ENCODE results near the gene TMOD2. TPM values are rescaled to one million over a fixed set of nuclear protein-coding genes. Genes with fewer than 3 reads are reported as not detected.

The TMOD2 gene
- total and polyA plus RNA-seq, 2 experiments from 2014 or later: 4.6 to 5.9 TPM

GRCh38 chr15:51718746-51719145 is 32.7 kb upstream of the TMOD2 start:
- no peaks in the 10 kb centered on the region for H3K9me3 ChIP-seq (ENCODE audit: low read depth)
- H3F3A ChIP-seq (ENCODE audit: insufficient read depth): no peaks in the 10 kb centered on the region
- H3K9me2 ChIP-seq (ENCODE audit: insufficient read depth): no peaks in the 10 kb centered on the region
- H3K4me2 ChIP-seq (ENCODE audit: unreplicated experiment): no peak overlapping the region
- H3K4me3 ChIP-seq: no peak overlapping the region
- no peaks in the 10 kb centered on the region for H4K20me1 ChIP-seq (ENCODE audit: insufficient read depth)
- no peaks in the 10 kb centered on the region for H3K27me3 ChIP-seq (replicated peaks; ENCODE audit: insufficient read depth)
- no peak for DNase-seq
- H3K79me2 ChIP-seq (ENCODE audit: insufficient read depth): no peaks in the 10 kb centered on the region
- peaks cover 10% of the 10 kb centered on the region; the same call in 1 of the 2 replicates for H3K4me1 ChIP-seq (ENCODE audit: insufficient read depth)
- no peak overlapping the region for H2AFZ ChIP-seq
- no peak overlapping the region for H3K9ac ChIP-seq
- WGBS, 2 experiments (ENCODE audit: low coverage in 1 of 2, low lambda C conversion rate in 2 of 2, missing lambda C conversion rate in 2 of 2): 59 to 75% methylated on average over 3 of the region's 3 CpGs
- no peak for TF ChIP-seq EZH2phosphoT487 (IDR thresholded peaks at IDR 0.05; ENCODE audit: insufficient read depth, low read depth)
- no peak for TF ChIP-seq EZH2 (IDR thresholded peaks at IDR 0.05; ENCODE audit: insufficient read depth, poor library complexity, severe bottlenecking)
- no peaks in the 10 kb centered on the region for H3K36me3 ChIP-seq (ENCODE audit: low read depth)
- in situ Hi-C loops (cut with MboI): no loop called here
- H3K27ac ChIP-seq: no peak overlapping the region

- Histone ChIP-seq H3F3A (ENCODE audit: insufficient read depth) (no peaks in the 10 kb centered on the region), H3K9me3 (ENCODE audit: low read depth) (no peaks in the 10 kb centered on the region), H3K4me2 (ENCODE audit: unreplicated experiment) (no peak overlapping the region), H4K20me1 (ENCODE audit: insufficient read depth) (no peaks in the 10 kb centered on the region), H3K4me1 (ENCODE audit: insufficient read depth) (peaks cover 10% of the 10 kb centered on the region; the same call in 1 of the 2 replicates), H3K36me3 (ENCODE audit: low read depth) (no peaks in the 10 kb centered on the region), H3K27me3 (replicated peaks; ENCODE audit: insufficient read depth) (no peaks in the 10 kb centered on the region), H3K9me2 (ENCODE audit: insufficient read depth) (no peaks in the 10 kb centered on the region), H2AFZ (no peak overlapping the region), H3K4me3 (no peak overlapping the region), H3K9ac (no peak overlapping the region), H3K27ac (no peak overlapping the region), H3K79me2 (ENCODE audit: insufficient read depth) (no peaks in the 10 kb centered on the region)
- 81 to 82% methylated on average over 8 of the region's 8 CpGs for WGBS, 2 experiments (ENCODE audit: low coverage in 1 of 2, low lambda C conversion rate in 2 of 2, missing lambda C conversion rate in 2 of 2)
- TF ChIP-seq EZH2 (IDR thresholded peaks at IDR 0.05; ENCODE audit: insufficient read depth, poor library complexity, severe bottlenecking) (no peak), EZH2phosphoT487 (IDR thresholded peaks at IDR 0.05; ENCODE audit: insufficient read depth, low read depth) (no peak)
- DNase-seq: no peak
- in situ Hi-C loops (cut with MboI): no loop called here
Observed at GRCh38 chr15:51720201-51720995, 31.0 kb upstream of the TMOD2 start.

- Histone ChIP-seq H4K20me1 (ENCODE audit: insufficient read depth) (no peaks in the 10 kb centered on the region), H3F3A (ENCODE audit: insufficient read depth) (peaks cover under 1% of the 10 kb centered on the region; the same call in 1 of the 2 replicates), H3K27ac (no peak overlapping the region), H3K27me3 (replicated peaks; ENCODE audit: insufficient read depth) (no peaks in the 10 kb centered on the region), H3K79me2 (ENCODE audit: insufficient read depth) (no peaks in the 10 kb centered on the region), H3K9ac (no peak overlapping the region), H3K4me3 (no peak overlapping the region), H3K9me2 (ENCODE audit: insufficient read depth) (no peaks in the 10 kb centered on the region), H3K36me3 (ENCODE audit: low read depth) (no peaks in the 10 kb centered on the region), H3K4me1 (ENCODE audit: insufficient read depth) (peaks cover 10% of the 10 kb centered on the region; the same call in 1 of the 2 replicates), H2AFZ (no peak overlapping the region), H3K9me3 (ENCODE audit: low read depth) (no peaks in the 10 kb centered on the region), H3K4me2 (ENCODE audit: unreplicated experiment) (no peak overlapping the region)
- peak; percentile 22 for DNase-seq
- TF ChIP-seq EZH2phosphoT487 (IDR thresholded peaks at IDR 0.05; ENCODE audit: insufficient read depth, low read depth): no peak
- TF ChIP-seq EZH2 (IDR thresholded peaks at IDR 0.05; ENCODE audit: insufficient read depth, poor library complexity, severe bottlenecking): no peak
- WGBS, 2 experiments (ENCODE audit: low coverage in 1 of 2, low lambda C conversion rate in 2 of 2, missing lambda C conversion rate in 2 of 2): 84% methylated on average over 5 of the region's 5 CpGs
- in situ Hi-C loops (cut with MboI): no loop called here
Observed at GRCh38 chr15:51721199-51721960, 30.0 kb upstream of the TMOD2 start.

- H3K27ac ChIP-seq: no peak overlapping the region
- no peak overlapping the region for H3K4me2 ChIP-seq (ENCODE audit: unreplicated experiment)
- H3K9me2 ChIP-seq (ENCODE audit: insufficient read depth): no peaks in the 10 kb centered on the region
- H3F3A ChIP-seq (ENCODE audit: insufficient read depth): peaks cover 17% of the 10 kb centered on the region
- no peak overlapping the region for H3K9ac ChIP-seq
- no peaks in the 10 kb centered on the region for H3K36me3 ChIP-seq (ENCODE audit: low read depth)
- no peaks in the 10 kb centered on the region for H3K9me3 ChIP-seq (ENCODE audit: low read depth)
- DNase-seq: no peak
- no peaks in the 10 kb centered on the region for H3K27me3 ChIP-seq (replicated peaks; ENCODE audit: insufficient read depth)
- TF ChIP-seq EZH2 (IDR thresholded peaks at IDR 0.05; ENCODE audit: insufficient read depth, poor library complexity, severe bottlenecking): no peak
- TF ChIP-seq EZH2phosphoT487 (IDR thresholded peaks at IDR 0.05; ENCODE audit: insufficient read depth, low read depth): no peak
- H4K20me1 ChIP-seq (ENCODE audit: insufficient read depth): no peaks in the 10 kb centered on the region
- H3K79me2 ChIP-seq (ENCODE audit: insufficient read depth): no peaks in the 10 kb centered on the region
- H3K4me1 ChIP-seq (ENCODE audit: insufficient read depth): peaks cover 25% of the 10 kb centered on the region
- 96 to 98% methylated on average over 2 of the region's 2 CpGs for whole genome bisulfite sequencing, 2 experiments (ENCODE audit: low coverage in 1 of 2, low lambda C conversion rate in 2 of 2, missing lambda C conversion rate in 2 of 2)
- no peak overlapping the region for H2AFZ ChIP-seq
- in situ Hi-C loops (cut with MboI): no loop called here
- H3K4me3 ChIP-seq: no peak overlapping the region
Observed at GRCh38 chr15:51724199-51724598, 27.2 kb upstream of the TMOD2 start.
